ENCODE results near the gene FN3KRP.

The FN3KRP gene

GRCh38 chr17:82683534-82683933, 33.0 kb upstream of the FN3KRP start:
- no peaks in the 10 kb centered on the region for H3K27me3 ChIP-seq (ENCODE audit: insufficient read depth, poor library complexity, severe bottlenecking)
- DNase-seq (ENCODE audit: low spot score) (no peak), ATAC-seq (ENCODE audit: low read depth) (no peak)
- H3K36me3 ChIP-seq (ENCODE audit: low read depth), result no peaks in the 10 kb centered on the region
- H3K4me3 ChIP-seq (ENCODE audit: severe bottlenecking), result no peak overlapping the region
- no peak overlapping the region for H3K27ac ChIP-seq (ENCODE audit: poor library complexity, severe bottlenecking)
- TF ChIP-seq, protein P1, sequence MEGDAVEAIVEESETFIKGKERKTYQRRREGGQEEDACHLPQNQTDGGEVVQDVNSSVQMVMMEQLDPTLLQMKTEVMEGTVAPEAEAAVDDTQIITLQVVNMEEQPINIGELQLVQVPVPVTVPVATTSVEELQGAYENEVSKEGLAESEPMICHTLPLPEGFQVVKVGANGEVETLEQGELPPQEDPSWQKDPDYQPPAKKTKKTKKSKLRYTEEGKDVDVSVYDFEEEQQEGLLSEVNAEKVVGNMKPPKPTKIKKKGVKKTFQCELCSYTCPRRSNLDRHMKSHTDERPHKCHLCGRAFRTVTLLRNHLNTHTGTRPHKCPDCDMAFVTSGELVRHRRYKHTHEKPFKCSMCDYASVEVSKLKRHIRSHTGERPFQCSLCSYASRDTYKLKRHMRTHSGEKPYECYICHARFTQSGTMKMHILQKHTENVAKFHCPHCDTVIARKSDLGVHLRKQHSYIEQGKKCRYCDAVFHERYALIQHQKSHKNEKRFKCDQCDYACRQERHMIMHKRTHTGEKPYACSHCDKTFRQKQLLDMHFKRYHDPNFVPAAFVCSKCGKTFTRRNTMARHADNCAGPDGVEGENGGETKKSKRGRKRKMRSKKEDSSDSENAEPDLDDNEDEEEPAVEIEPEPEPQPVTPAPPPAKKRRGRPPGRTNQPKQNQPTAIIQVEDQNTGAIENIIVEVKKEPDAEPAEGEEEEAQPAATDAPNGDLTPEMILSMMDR (IDR thresholded peaks at IDR 0.05; ENCODE audit: poor library complexity, severe bottlenecking), result no peak
- H3K4me1 ChIP-seq (ENCODE audit: insufficient read depth, poor library complexity, severe bottlenecking), result no peaks in the 10 kb centered on the region
- peaks cover 12% of the 10 kb centered on the region for H3K9me3 ChIP-seq (ENCODE audit: severe bottlenecking)

- no peak overlapping the region for H3K27ac ChIP-seq (ENCODE audit: poor library complexity, severe bottlenecking)
- ATAC-seq (ENCODE audit: low read depth) (no peak), DNase-seq (ENCODE audit: low spot score) (peak; percentile 53)
- peaks cover 12% of the 10 kb centered on the region for H3K9me3 ChIP-seq (ENCODE audit: severe bottlenecking)
- TF ChIP-seq, protein P1 (IDR thresholded peaks at IDR 0.05; ENCODE audit: poor library complexity, severe bottlenecking), result no peak
- no peaks in the 10 kb centered on the region for H3K27me3 ChIP-seq (ENCODE audit: insufficient read depth, poor library complexity, severe bottlenecking)
- H3K36me3 ChIP-seq (ENCODE audit: low read depth), result no peaks in the 10 kb centered on the region
- H3K4me1 ChIP-seq (ENCODE audit: insufficient read depth, poor library complexity, severe bottlenecking), result no peaks in the 10 kb centered on the region
- H3K4me3 ChIP-seq (ENCODE audit: severe bottlenecking), result no peak overlapping the region
These were observed 32.2 kb upstream of the FN3KRP start for GRCh38 chr17:82684228-82684841.

GRCh38 chr17:82685291-82685690, 31.2 kb upstream of the FN3KRP start:
- no peaks in the 10 kb centered on the region for H3K27me3 ChIP-seq (ENCODE audit: insufficient read depth, poor library complexity, severe bottlenecking)
- no peak overlapping the region for H3K27ac ChIP-seq (ENCODE audit: poor library complexity, severe bottlenecking)
- H3K9me3 ChIP-seq (ENCODE audit: severe bottlenecking), result peaks cover 12% of the 10 kb centered on the region
- H3K4me1 ChIP-seq (ENCODE audit: insufficient read depth, poor library complexity, severe bottlenecking), result no peaks in the 10 kb centered on the region
- ATAC-seq (ENCODE audit: low read depth) (no peak), DNase-seq (ENCODE audit: low spot score) (peak; percentile 53)
- H3K4me3 ChIP-seq (ENCODE audit: severe bottlenecking), result no peak overlapping the region
- TF ChIP-seq, protein P1 (IDR thresholded peaks at IDR 0.05; ENCODE audit: poor library complexity, severe bottlenecking), result no peak
- H3K36me3 ChIP-seq (ENCODE audit: low read depth), result no peaks in the 10 kb centered on the region

DNA sequence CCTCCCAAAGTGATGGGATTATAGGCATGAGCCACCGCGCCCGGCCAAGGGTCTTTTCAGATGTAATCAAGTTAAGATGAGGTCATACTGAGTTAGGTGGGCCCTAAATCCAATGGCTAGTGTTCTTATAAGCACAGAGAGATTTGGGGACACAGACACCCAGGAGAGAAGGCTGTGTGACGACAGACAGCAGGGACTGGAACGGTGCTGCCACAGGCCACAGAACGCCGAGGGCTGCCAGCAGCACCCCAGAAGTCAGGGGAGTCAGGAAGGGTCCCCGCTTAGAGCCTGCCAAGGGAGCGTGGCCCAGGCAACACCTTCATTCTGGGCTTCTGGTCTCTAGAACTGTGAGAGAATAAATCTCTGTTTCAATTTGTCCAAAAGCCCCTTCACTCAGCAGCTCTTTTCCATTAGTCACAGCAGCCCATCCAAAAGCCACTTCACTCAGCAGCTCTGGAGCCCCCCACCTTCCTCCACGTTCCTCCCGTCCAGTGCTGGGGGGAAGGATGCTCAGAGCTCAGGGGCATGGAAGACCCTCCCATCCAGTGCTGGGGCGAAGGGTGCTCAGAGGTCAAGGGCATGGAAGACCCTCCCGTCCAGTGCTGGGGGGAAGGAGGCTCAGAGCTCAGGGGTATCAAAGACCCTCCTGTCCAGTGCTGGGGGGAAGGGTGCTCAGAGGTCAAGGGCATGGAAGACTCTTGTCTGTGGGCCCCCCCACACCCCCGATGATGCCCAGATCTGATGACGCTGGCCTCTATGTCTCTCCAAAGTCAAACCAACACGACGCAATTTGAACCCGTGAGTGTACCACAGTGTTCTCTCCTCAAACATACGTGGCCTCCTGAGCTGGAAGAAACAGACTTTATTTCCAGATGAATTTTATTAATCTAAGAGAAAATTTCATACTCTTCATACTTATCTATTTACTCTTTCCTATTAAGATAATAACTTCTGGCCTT, 29.9 kb upstream of the FN3KRP start:
- H3K4me3 ChIP-seq (ENCODE audit: severe bottlenecking), result no peak overlapping the region
- H3K9me3 ChIP-seq (ENCODE audit: severe bottlenecking), result peaks cover 5% of the 10 kb centered on the region
- no peaks in the 10 kb centered on the region for H3K36me3 ChIP-seq (ENCODE audit: low read depth)
- no peaks in the 10 kb centered on the region for H3K27me3 ChIP-seq (ENCODE audit: insufficient read depth, poor library complexity, severe bottlenecking)
- TF ChIP-seq, protein P1 (IDR thresholded peaks at IDR 0.05; ENCODE audit: poor library complexity, severe bottlenecking), result no peak
- no peaks in the 10 kb centered on the region for H3K4me1 ChIP-seq (ENCODE audit: insufficient read depth, poor library complexity, severe bottlenecking)
- H3K27ac ChIP-seq (ENCODE audit: poor library complexity, severe bottlenecking), result no peak overlapping the region
- ATAC-seq (ENCODE audit: low read depth) (no peak), DNase-seq (ENCODE audit: low spot score) (peak; percentile 35)

Data from RWPE2 (cell line).